Calu3 (cell line): ENCODE results near the gene NPL. TPM values are rescaled to one million over a fixed set of nuclear protein-coding genes. Genes with fewer than 3 reads are reported as not detected.

Source experiments
- BruUV-seq: library from RNA; stranded (reverse); fragments of 400-500 nt; replicated peaks from 2 replicates; lab custom pipeline; 2021; lab: Mats Ljungman, UMichigan
- CTCF ChIA-PET: fragments of 300-600 bp; sonication (Branson Sonifier 250); formaldehyde crosslinking; loops from one replicate; lab custom pipeline; 2022; ENCODE audit warnings: antibody characterized with exemption; lab: Charles Lee
- DNase-seq: peaks from one replicate; pipeline ENCODE4 v3.0.0; 2022
- H3K27ac Mint-ChIP-seq: one replicate; pipeline ENCODE4 v1.8.0; 2022; ENCODE audit warnings: mixed read lengths; ENCODE audit not compliant: unreplicated experiment
- H3K27me3 Mint-ChIP-seq: one replicate; pipeline ENCODE4 v1.8.0; 2022; ENCODE audit warnings: mixed read lengths; ENCODE audit not compliant: unreplicated experiment
- H3K36me3 Mint-ChIP-seq: one replicate; pipeline ENCODE4 v1.8.0; 2022; ENCODE audit warnings: mild to moderate bottlenecking, moderate library complexity, mixed read lengths; ENCODE audit not compliant: insufficient read depth, unreplicated experiment
- H3K4me1 Mint-ChIP-seq: one replicate; pipeline ENCODE4 v1.8.0; 2022; ENCODE audit warnings: mild to moderate bottlenecking, low read depth, mixed read lengths; ENCODE audit not compliant: unreplicated experiment
- H3K4me3 Mint-ChIP-seq: one replicate; pipeline ENCODE4 v1.8.0; 2022; ENCODE audit warnings: mild to moderate bottlenecking, low read depth, moderate library complexity, mixed read lengths; ENCODE audit not compliant: unreplicated experiment
- H3K9me3 Mint-ChIP-seq: one replicate; pipeline ENCODE4 v1.8.0; 2022; ENCODE audit warnings: low read depth, mixed read lengths; ENCODE audit not compliant: unreplicated experiment
- CTCF ChIP-seq: fragments of 200-600 bp; IDR thresholded peaks from one replicate; pipeline ENCODE4 v1.8.0; 2022; ENCODE audit warnings: antibody characterized with exemption; ENCODE audit not compliant: unreplicated experiment
- intact Hi-C: fragments of 100-400 bp; cut with micrococcal nuclease; formaldehyde crosslinking; loops from one replicate; pipeline ENCODE4 v1.10.0; 2022; ENCODE audit not compliant: unreplicated experiment
- total RNA-seq: library from RNA; stranded (reverse); gene quantifications from 2 replicates; pipeline ENCODE4 v1.2.3, GENCODE V29; 2022

Gene NPL
- total RNA-seq, 1 experiment from 2014 or later: 5.0 TPM

GRCh38 chr1:182809414-182809957, 19.9 kb downstream of the NPL start:
- intact Hi-C loops: no loop called here
- DNase-seq: no peak
- Mint-ChIP-seq H3K4me1 (no peaks in the 10 kb centered on the region), H3K27ac (no peak overlapping the region), H3K36me3 (no peaks in the 10 kb centered on the region), H3K9me3 (no peaks in the 10 kb centered on the region), H3K4me3 (no peak overlapping the region), H3K27me3 (no peaks in the 10 kb centered on the region)
- CTCF ChIA-PET: interaction anchor here (0.7 kb wide), 1 partner anchor 140 kb away, joined by 8 read pairs; no protein-coding TSS in a partner anchor
- no peak for TF ChIP-seq CTCF
- no TSS peak for BruUV-seq

GRCh38 chr1:182811975-182812722, 22.6 kb downstream of the NPL start:
- Mint-ChIP-seq H3K9me3 (no peaks in the 10 kb centered on the region), H3K27me3 (no peaks in the 10 kb centered on the region), H3K36me3 (no peaks in the 10 kb centered on the region), H3K4me3 (no peak overlapping the region), H3K4me1 (peaks cover 6% of the 10 kb centered on the region), H3K27ac (no peak overlapping the region)
- no TSS peak for BruUV-seq
- CTCF ChIA-PET: interaction anchor here (0.7 kb wide), 1 partner anchor 695 kb away, joined by 3 read pairs; no protein-coding TSS in a partner anchor
- intact Hi-C loops: no loop called here
- TF ChIP-seq CTCF: no peak
- no peak for DNase-seq

GRCh38 chr1:182816863-182817262, 27.3 kb downstream of the NPL start:
- H3K4me3 Mint-ChIP-seq: no peak overlapping the region
- no peak for TF ChIP-seq CTCF
- CTCF ChIA-PET: interaction anchor here (1.2 kb wide), 1 partner anchor 72 kb away, joined by 4 read pairs; no protein-coding TSS in a partner anchor
- no peak for DNase-seq
- no peaks in the 10 kb centered on the region for H3K9me3 Mint-ChIP-seq
- no peaks in the 10 kb centered on the region for H3K36me3 Mint-ChIP-seq
- BruUV-seq: no TSS peak
- peaks cover 10% of the 10 kb centered on the region for H3K4me1 Mint-ChIP-seq
- intact Hi-C loops: no loop called here
- no peak overlapping the region for H3K27ac Mint-ChIP-seq
- no peaks in the 10 kb centered on the region for H3K27me3 Mint-ChIP-seq

- BruUV-seq: no TSS peak
- TF ChIP-seq CTCF: no peak
- intact Hi-C loops: no loop called here
These were observed 28.2 kb downstream of the NPL start for GRCh38 chr1:182817802-182818201.

More at GRCh38 chr1:182817802-182818201, 28.2 kb downstream of the NPL start:
- Mint-ChIP-seq H3K4me3 (no peak overlapping the region), H3K36me3 (no peaks in the 10 kb centered on the region), H3K27ac (no peak overlapping the region), H3K9me3 (no peaks in the 10 kb centered on the region), H3K27me3 (no peaks in the 10 kb centered on the region), H3K4me1 (peaks cover 10% of the 10 kb centered on the region)
- DNase-seq: no peak
- CTCF ChIA-PET: interaction anchor here (1.2 kb wide), 1 partner anchor 71 kb away, joined by 4 read pairs; no protein-coding TSS in a partner anchor
